H1 (cell line): ENCODE results near the gene GALNTL6. TPM values are rescaled to one million over a fixed set of nuclear protein-coding genes. Genes with fewer than 3 reads are reported as not detected.

ENCODE experiments used
- CTCF ChIA-PET: fragments of 300-600 bp; sonication (Branson Sonifier 250); formaldehyde crosslinking; loops from one replicate; lab custom pipeline; 2021; ENCODE audit not compliant: partially characterized antibody; lab: Charles Lee
- POLR2A ChIA-PET: fragments of 300-600 bp; sonication (Branson Sonifier 250); formaldehyde crosslinking; loops from one replicate; lab custom pipeline; 2021; ENCODE audit warnings: inconsistent platforms; ENCODE audit not compliant: partially characterized antibody; lab: Charles Lee
- DNase-seq, 2 experiments: peaks; one replicate each; pipeline versions ENCODE4 v3.0.0 to v3.0.0-alpha.2; 2010 to 2022; ENCODE audit warnings: low spot score in 2 of 2, low read depth in 1 of 2, mixed read lengths in 1 of 2
- FAIRE-seq: peaks from 2 replicates; lab custom pipeline; 2011; peaks lifted over from hg19 to GRCh38; lab: Jason Lieb, UNC
- H2AFZ ChIP-seq: 2 replicates; pipeline ENCODE4 v1.8.1; 2012; ENCODE audit warnings: low read length, inconsistent platforms
- H2AK5ac ChIP-seq: 2 replicates; pipeline ENCODE4 v1.6.1; 2013; ENCODE audit warnings: low read depth, low read length
- H2BK120ac ChIP-seq: replicated peaks from 2 replicates; pipeline ENCODE3; 2013; ENCODE audit warnings: low read depth, low read length, inconsistent platforms
- H2BK12ac ChIP-seq: 2 replicates; pipeline ENCODE4 v1.6.1; 2013; ENCODE audit warnings: low read depth, low read length
- H2BK15ac ChIP-seq: 2 replicates; pipeline ENCODE4 v1.6.1; 2013; ENCODE audit warnings: low read length
- H2BK20ac ChIP-seq: 2 replicates; pipeline ENCODE4 v1.6.1; 2013; ENCODE audit warnings: low read length
- H2BK5ac ChIP-seq: 2 replicates; pipeline ENCODE4 v1.6.1; 2013; ENCODE audit warnings: low read depth, low read length
- H3K14ac ChIP-seq: 2 replicates; pipeline ENCODE4 v1.6.1; 2013; ENCODE audit warnings: inconsistent platforms; ENCODE audit not compliant: insufficient read length
- H3K18ac ChIP-seq: 2 replicates; pipeline ENCODE4 v1.6.1; 2013; ENCODE audit warnings: low read length; ENCODE audit errors: extremely low read depth
- H3K23ac ChIP-seq: 2 replicates; pipeline ENCODE4 v1.6.1; 2013; ENCODE audit warnings: inconsistent platforms; ENCODE audit not compliant: insufficient read length
- H3K23me2 ChIP-seq: 2 replicates; pipeline ENCODE4 v1.6.1; 2013; ENCODE audit warnings: low read depth, low read length
- H3K27ac ChIP-seq: 2 replicates; pipeline ENCODE4 v1.6.1; 2011; ENCODE audit warnings: low read depth, low read length, inconsistent platforms
- H3K27me3 ChIP-seq, 4 experiments: replicated peaks in 1 of 4; 1 replicate in 1 of 4; 2 replicates in 3 of 4; pipeline versions ENCODE4 v1.6.1 to v1.8.1; 2011 to 2013; ENCODE audit warnings: low read length in 3 of 4, mild to moderate bottlenecking in 3 of 4, inconsistent platforms in 2 of 4, mixed read lengths in 2 of 4, moderate library complexity in 1 of 4; ENCODE audit not compliant: control insufficient read depth in 3 of 4, insufficient read depth in 3 of 4; ENCODE audit errors: extremely low read depth in 1 of 4
- H3K36me3 ChIP-seq, 4 experiments: 2 replicates each; pipeline versions ENCODE4 v1.6.1 to v1.8.1; 2011 to 2013; ENCODE audit warnings: mild to moderate bottlenecking in 4 of 4, low read length in 3 of 4, moderate library complexity in 2 of 4, control low read depth in 1 of 4, inconsistent platforms in 1 of 4; ENCODE audit not compliant: insufficient read depth in 4 of 4, control insufficient read depth in 2 of 4
- H3K4ac ChIP-seq: replicated peaks from 2 replicates; pipeline ENCODE3; 2013; ENCODE audit warnings: low read length, low read depth, mixed read lengths, inconsistent platforms; ENCODE audit not compliant: insufficient read length
- H3K4me1 ChIP-seq, 4 experiments: replicated peaks in 1 of 4; 1 replicate in 1 of 4; 2 replicates in 3 of 4; pipeline versions ENCODE4 v1.6.1 to v1.8.1; 2011 to 2013; ENCODE audit warnings: low read length in 3 of 4, inconsistent platforms in 2 of 4, mixed read lengths in 1 of 4; ENCODE audit not compliant: insufficient read depth in 4 of 4, control insufficient read depth in 3 of 4
- H3K4me2 ChIP-seq, 2 experiments: 2 replicates each; pipeline versions ENCODE4 v1.6.1 to v1.8.1; 2011 to 2013; ENCODE audit warnings: low read depth in 2 of 2, low read length in 2 of 2, control low read depth in 1 of 2, inconsistent platforms in 1 of 2, mild to moderate bottlenecking in 1 of 2; ENCODE audit not compliant: insufficient read depth in 1 of 2
- H3K4me3 ChIP-seq, 4 experiments: fragments of 200-600, 300-600 bp in 1 of 4; sonication (generic), shearing (Covaris generic), sonication (Bioruptor Twin) in 1 of 4; 2 replicates each; pipeline versions ENCODE4 v1.5.1 to v1.8.1; 2011 to 2016; ENCODE audit warnings: low read length in 4 of 4, low read depth in 3 of 4, control low read depth in 2 of 4, inconsistent platforms in 2 of 4, mild to moderate bottlenecking in 2 of 4, mixed read lengths in 1 of 4, moderate library complexity in 1 of 4; ENCODE audit not compliant: insufficient read depth in 2 of 4; ENCODE audit errors: extremely low read depth in 1 of 4
- H3K56ac ChIP-seq: replicated peaks from 2 replicates; pipeline ENCODE3; 2013; ENCODE audit warnings: low read depth, mild to moderate bottlenecking, mixed read lengths, low read length, inconsistent platforms; ENCODE audit not compliant: insufficient read length
- H3K79me1 ChIP-seq: 2 replicates; pipeline ENCODE4 v1.6.1; 2013; ENCODE audit warnings: low read depth, low read length, control low read depth
- H3K79me2 ChIP-seq, 2 experiments: 2 replicates each; pipeline versions ENCODE4 v1.6.1 to v1.8.1; 2012 to 2013; ENCODE audit warnings: low read length in 2 of 2, mild to moderate bottlenecking in 2 of 2, inconsistent platforms in 1 of 2; ENCODE audit not compliant: insufficient read depth in 2 of 2, control insufficient read depth in 1 of 2
- H3K9ac ChIP-seq, 4 experiments: replicated peaks in 1 of 4; 1 replicate in 1 of 4; 2 replicates in 3 of 4; pipeline versions ENCODE4 v1.6.1 to v1.8.1; 2011 to 2013; ENCODE audit warnings: low read depth in 3 of 4, low read length in 3 of 4, control low read depth in 2 of 4, mild to moderate bottlenecking in 2 of 4, moderate library complexity in 2 of 4, inconsistent platforms in 1 of 4; ENCODE audit errors: extremely low read depth in 1 of 4
- H3K9me3 ChIP-seq, 2 experiments: 2 replicates each; pipeline versions ENCODE4 v1.6.1 to v1.8.1; 2012 to 2013; ENCODE audit warnings: mild to moderate bottlenecking in 2 of 2, moderate library complexity in 2 of 2, control low read depth in 1 of 2, inconsistent platforms in 1 of 2, low read depth in 1 of 2, low read length in 1 of 2, mixed read lengths in 1 of 2; ENCODE audit not compliant: insufficient read depth in 2 of 2
- H4K20me1 ChIP-seq, 2 experiments: replicated peaks in 1 of 2; 2 replicates each; pipeline versions ENCODE3 to v1.8.1; 2011 to 2013; ENCODE audit warnings: inconsistent platforms in 2 of 2, low read length in 2 of 2, mild to moderate bottlenecking in 1 of 2; ENCODE audit not compliant: insufficient read depth in 2 of 2, control insufficient read depth in 1 of 2
- H4K5ac ChIP-seq: 2 replicates; pipeline ENCODE4 v1.6.1; 2013; ENCODE audit warnings: low read length, low read depth, mixed read lengths, inconsistent platforms; ENCODE audit not compliant: insufficient read length
- H4K8ac ChIP-seq: 2 replicates; pipeline ENCODE4 v1.8.0; 2013; ENCODE audit warnings: mild to moderate bottlenecking, moderate library complexity, low read length, inconsistent platforms; ENCODE audit not compliant: insufficient read depth; ENCODE audit errors: extremely low read depth
- H4K91ac ChIP-seq: replicated peaks from 2 replicates; pipeline ENCODE3; 2013; ENCODE audit warnings: low read length, mixed read lengths, inconsistent platforms; ENCODE audit not compliant: insufficient read length
- ASH2L ChIP-seq: fragments of 200-600, 300-600 bp; sonication (generic); IDR thresholded peaks from one replicate; pipeline ENCODE4 v1.7.1; 2017; ENCODE audit warnings: low read length
- KDM5A ChIP-seq: fragments of 200-600 bp; IDR thresholded peaks from 2 replicates; pipeline ENCODE4 v1.7.1; 2012; ENCODE audit warnings: mild to moderate bottlenecking, low read length, inconsistent platforms, mixed read lengths
- PHF8 ChIP-seq: fragments of 200-600 bp; sonication (generic); conservative IDR thresholded peaks from 2 replicates; pipeline ENCODE4 v1.7.1; 2012; ENCODE audit warnings: low read depth, mild to moderate bottlenecking, inconsistent platforms, low read length, moderate library complexity
- POU5F1 ChIP-seq: IDR thresholded peaks from 2 replicates; pipeline ENCODE4 v1.6.1; 2011; ENCODE audit warnings: low read depth, mild to moderate bottlenecking, low read length, moderate library complexity
- SAP30 ChIP-seq: fragments of 300-600 bp; sonication (generic); IDR thresholded peaks from 2 replicates; pipeline ENCODE4 v1.7.1; 2012; ENCODE audit warnings: low read length, moderate library complexity, mild to moderate bottlenecking, inconsistent platforms; ENCODE audit not compliant: insufficient read depth, insufficient replicate concordance
- WGBS, 2 experiments: shearing (Covaris generic) in 1 of 2; methylation state at CpG; one replicate each; pipeline versions ENCODE4 v1.1.6 to v1.1.7; 2013 to 2015; ENCODE audit warnings: low lambda C conversion rate in 2 of 2, mixed read lengths in 2 of 2, inconsistent platforms in 1 of 2, low coverage in 1 of 2, missing lambda C conversion rate in 1 of 2; ENCODE audit not compliant: insufficient replicate concordance in 2 of 2, insufficient coverage in 1 of 2, insufficient read length in 1 of 2; ENCODE audit errors: extremely low coverage in 1 of 2, missing lambda C conversion rate in 1 of 2; 5-methylcytosine and 5-hydroxymethylcytosine counted together
- polyA plus RNA-seq, 7 experiments: library from polyadenylated mRNA; depleted of rRNA in 3 of 7; stranded (reverse) in 5 of 7; unstranded in 2 of 7; fragments of >200 nt in 5 of 7; fragments of 200-250 nt in 2 of 7; gene quantifications; 1 replicate in 5 of 7; 2 replicates in 1 of 7; 4 replicates in 1 of 7; pipeline versions ENCODE4 v1.2.1 to v1.2.3, GENCODE V29; 2011 to 2013; ENCODE audit warnings: missing spikeins in 2 of 7, mixed read lengths in 2 of 7
- total RNA-seq: library from RNA; stranded (reverse); fragmentation: NEBNext Ultra II Directional; extraction: Animal tissue kit (Norgen Biotek cat#: 25700); gene quantifications from 2 replicates; pipeline ENCODE4 v1.2.1, GENCODE V29; 2021

GALNTL6 gene
- total and polyA plus RNA-seq, 2 of the 8 experiments (the other 6 are each of a cell fraction or from before 2014, with no cell fraction given) = 0.03 to 0.32 TPM

DNA sequence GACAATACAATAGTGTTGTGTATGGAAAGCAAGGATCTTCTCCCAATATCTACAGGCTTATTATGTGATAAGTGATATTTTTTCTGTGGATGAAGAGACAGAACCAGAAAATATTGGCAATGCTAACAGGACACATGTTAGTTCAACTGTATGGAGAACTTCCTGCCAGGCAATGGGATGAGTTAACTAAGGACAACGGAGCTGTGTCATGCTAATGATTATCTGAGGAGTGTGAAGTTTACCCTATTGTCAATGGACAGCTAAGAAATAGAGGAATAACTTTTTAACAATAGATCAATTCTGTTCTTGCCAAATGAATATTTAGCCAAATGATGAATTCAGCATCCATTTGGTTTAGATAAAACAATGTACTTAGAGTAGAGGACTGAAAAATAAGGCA is 180.0 kb downstream of the GALNTL6 start:
- H3K9ac ChIP-seq = no peak overlapping the region
- H3K9me3 ChIP-seq = no peaks in the 10 kb centered on the region
- DNase-seq (no peak), FAIRE-seq (no peak)
- no peak overlapping the region for H4K8ac ChIP-seq
- H3K4me3 ChIP-seq = no peak overlapping the region
- H2AFZ ChIP-seq = no peak overlapping the region
- no peak overlapping the region for H3K4me2 ChIP-seq
- TF ChIP-seq PHF8 (no peak), KDM5A (no peak), ASH2L (no peak), POU5F1 (no peak), SAP30 (no peak)
- H2BK12ac ChIP-seq = no peak overlapping the region
- WGBS, 2 experiments = 50% methylated on average over 1 of the region's 1 CpG; no CpG with 5 or more reads in 1 of the 2 experiments
- H2BK20ac ChIP-seq = no peak overlapping the region
- H2BK5ac ChIP-seq = no peak overlapping the region
- no peak overlapping the region for H3K18ac ChIP-seq
- H3K23me2 ChIP-seq = no peaks in the 10 kb centered on the region
- H3K79me1 ChIP-seq = no peaks in the 10 kb centered on the region
- no peak overlapping the region for H4K5ac ChIP-seq
- no peak overlapping the region for H3K23ac ChIP-seq
- H3K79me2 ChIP-seq = no peaks in the 10 kb centered on the region
- ChIA-PET CTCF (interaction anchor here (1.1 kb wide), 1 partner anchor 9 kb away, joined by 3 read pairs; no protein-coding TSS in a partner anchor), POLR2A (no interaction called here)
- H3K56ac ChIP-seq = no peak overlapping the region
- no peak overlapping the region for H3K14ac ChIP-seq
- no peak overlapping the region for H2BK15ac ChIP-seq
- H3K27ac ChIP-seq = no peak overlapping the region
- H4K91ac ChIP-seq = no peak overlapping the region
- H2BK120ac ChIP-seq = no peak overlapping the region
- no peak overlapping the region for H3K4ac ChIP-seq
- no peaks in the 10 kb centered on the region for H3K27me3 ChIP-seq
- no peaks in the 10 kb centered on the region for H4K20me1 ChIP-seq
- H3K4me1 ChIP-seq = peaks cover 0 to 2% (median 0%) of the 10 kb centered on the region in 4 experiments; a peak in 1 of 7 replicates
- no peaks in the 10 kb centered on the region for H3K36me3 ChIP-seq
- H2AK5ac ChIP-seq = no peak overlapping the region
